ENCODE measurements around the gene MEF2C.

MEF2C gene

GRCh38 chr5:88686726-88687125, 196.3 kb downstream of the MEF2C start:
- DNase-seq: no peak

GRCh38 chr5:88685591-88686541, 197.1 kb downstream of the MEF2C start:
- DNase-seq: no peak

GRCh38 chr5:88683506-88684135, 199.4 kb downstream of the MEF2C start:
- DNase-seq: no peak

GRCh38 chr5:88682881-88683361, 200.1 kb downstream of the MEF2C start:
- no peak for DNase-seq

- DNase-seq: no peak
These were observed 200.9 kb downstream of the MEF2C start for GRCh38 chr5:88682131-88682530.

GRCh38 chr5:88681211-88681803, 201.7 kb downstream of the MEF2C start:
- no peak for DNase-seq

- DNase-seq: peak; percentile 38
These were observed 202.5 kb downstream of the MEF2C start for GRCh38 chr5:88680253-88681132.

GRCh38 chr5:88679638-88680037, 203.3 kb downstream of the MEF2C start:
- no peak for DNase-seq

- DNase-seq: no peak
These were observed 204.1 kb downstream of the MEF2C start for GRCh38 chr5:88678770-88679381.

- DNase-seq: no peak
These were observed 204.8 kb downstream of the MEF2C start for GRCh38 chr5:88677943-88678769.

- no peak for DNase-seq
These were observed 205.5 kb downstream of the MEF2C start for GRCh38 chr5:88677376-88677895.

- DNase-seq: no peak
These were observed 206.2 kb downstream of the MEF2C start for GRCh38 chr5:88676637-88677375.

- DNase-seq: no peak
These were observed 207.0 kb downstream of the MEF2C start for GRCh38 chr5:88675708-88676636.

GRCh38 chr5:88675168-88675707, 207.7 kb downstream of the MEF2C start:
- DNase-seq: no peak

GRCh38 chr5:88674356-88675167, 208.4 kb downstream of the MEF2C start:
- DNase-seq: no peak

GRCh38 chr5:88673253-88674105, 209.5 kb downstream of the MEF2C start:
- DNase-seq: no peak

All from fibroblast of skin of scalp (primary cell).